ENCODE data around the gene PCDHGA12. TPM values are rescaled to one million over a fixed set of nuclear protein-coding genes. Genes with fewer than 3 reads are reported as not detected.
"Not testable (repeated sequence)": the region's sequence is repeated elsewhere in the genome, so short reads cannot be mapped to it uniquely, and the experiment has no call there.

The PCDHGA12 gene
- total RNA-seq, 2 donors from 2014 or later = 1.4 to 4.1 TPM

- no peak overlapping the region for H3K4me3 ChIP-seq (ENCODE audit: low read length)
- H3K27me3 ChIP-seq (ENCODE audit: control insufficient read depth, insufficient read depth, low read length, poor library complexity, severe bottlenecking) = no peaks in the 10 kb centered on the region
- Mint-ChIP-seq H3K36me3 (ENCODE audit: low read depth) (peaks cover 48% of the 10 kb centered on the region), H3K4me3 (no peak overlapping the region), H3K4me1 (no peaks in the 10 kb centered on the region), H3K9me3 (peaks cover 63% of the 10 kb centered on the region), H3K27me3 (ENCODE audit: insufficient read depth) (peaks cover 7% of the 10 kb centered on the region), H3K27ac (no peak overlapping the region)
- H3K9ac ChIP-seq (ENCODE audit: extremely low read depth, low read length, poor library complexity, severe bottlenecking) = no peak overlapping the region
- 95 to 98% methylated on average over 15 to 22 of the region's 22 CpGs for whole genome bisulfite sequencing, 2 experiments (ENCODE audit: insufficient coverage in 1 of 2, insufficient read length in 1 of 2)
- no peaks in the 10 kb centered on the region for H3K4me1 ChIP-seq (ENCODE audit: control insufficient read depth, insufficient read depth, low read length)
- peak; percentile 22 for DNase-seq
- peaks cover 49% of the 10 kb centered on the region for H3K9me3 ChIP-seq (ENCODE audit: control insufficient read depth, low read length)
- TF ChIP-seq, protein P1, sequence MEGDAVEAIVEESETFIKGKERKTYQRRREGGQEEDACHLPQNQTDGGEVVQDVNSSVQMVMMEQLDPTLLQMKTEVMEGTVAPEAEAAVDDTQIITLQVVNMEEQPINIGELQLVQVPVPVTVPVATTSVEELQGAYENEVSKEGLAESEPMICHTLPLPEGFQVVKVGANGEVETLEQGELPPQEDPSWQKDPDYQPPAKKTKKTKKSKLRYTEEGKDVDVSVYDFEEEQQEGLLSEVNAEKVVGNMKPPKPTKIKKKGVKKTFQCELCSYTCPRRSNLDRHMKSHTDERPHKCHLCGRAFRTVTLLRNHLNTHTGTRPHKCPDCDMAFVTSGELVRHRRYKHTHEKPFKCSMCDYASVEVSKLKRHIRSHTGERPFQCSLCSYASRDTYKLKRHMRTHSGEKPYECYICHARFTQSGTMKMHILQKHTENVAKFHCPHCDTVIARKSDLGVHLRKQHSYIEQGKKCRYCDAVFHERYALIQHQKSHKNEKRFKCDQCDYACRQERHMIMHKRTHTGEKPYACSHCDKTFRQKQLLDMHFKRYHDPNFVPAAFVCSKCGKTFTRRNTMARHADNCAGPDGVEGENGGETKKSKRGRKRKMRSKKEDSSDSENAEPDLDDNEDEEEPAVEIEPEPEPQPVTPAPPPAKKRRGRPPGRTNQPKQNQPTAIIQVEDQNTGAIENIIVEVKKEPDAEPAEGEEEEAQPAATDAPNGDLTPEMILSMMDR (conservative IDR thresholded peaks at IDR 0.05) = no peak
- H3K27ac ChIP-seq (ENCODE audit: low read depth, low read length) = no peak overlapping the region
- H3K36me3 ChIP-seq (ENCODE audit: control insufficient read depth, insufficient read depth, low read length) = no peaks in the 10 kb centered on the region
Observed at GRCh38 chr5:141403387-141403786, 26.9 kb upstream of the PCDHGA12 start.

GRCh38 chr5:141407790-141408505 is 22.4 kb upstream of the PCDHGA12 start, which contains the start of gene PCDHGB6:
TSS of gene PCDHGB6 (plus strand) at chr5:141408021. CDS start at chr5:141408203, 182 bp downstream.
- not testable (repeated sequence) for H3K36me3 ChIP-seq (ENCODE audit: control insufficient read depth, insufficient read depth, low read length); H3K4me1 Mint-ChIP-seq; H3K4me1 ChIP-seq (ENCODE audit: control insufficient read depth, insufficient read depth, low read length); H3K27me3 ChIP-seq (ENCODE audit: control insufficient read depth, insufficient read depth, low read length, poor library complexity, severe bottlenecking); H3K9ac ChIP-seq (ENCODE audit: extremely low read depth, low read length, poor library complexity, severe bottlenecking)
- H3K27me3 Mint-ChIP-seq (ENCODE audit: insufficient read depth) = peaks cover 16% of the 10 kb centered on the region
- TF ChIP-seq, protein P1 (conservative IDR thresholded peaks at IDR 0.05) = peak; percentile 90
- H3K36me3 Mint-ChIP-seq (ENCODE audit: low read depth) = peaks cover 34% of the 10 kb centered on the region
- peak within 1 kb of the TSS; percentile 82 for H3K27ac Mint-ChIP-seq
- Histone ChIP-seq H3K27ac (ENCODE audit: low read depth, low read length) (peak within 1 kb of the TSS; percentile 86), H3K4me3 (ENCODE audit: low read length) (peak within 1 kb of the TSS; percentile 76), H3K9me3 (ENCODE audit: control insufficient read depth, low read length) (peaks cover 35% of the 10 kb centered on the region)
- H3K4me3 Mint-ChIP-seq = peak within 1 kb of the TSS; percentile 71
- peaks cover 35% of the 10 kb centered on the region for H3K9me3 Mint-ChIP-seq
- WGBS, 2 experiments (ENCODE audit: insufficient coverage in 1 of 2, insufficient read length in 1 of 2) = 38 to 51% methylated on average over 15 to 49 of the region's 51 CpGs
- DNase-seq = peak; percentile 91

DNA sequence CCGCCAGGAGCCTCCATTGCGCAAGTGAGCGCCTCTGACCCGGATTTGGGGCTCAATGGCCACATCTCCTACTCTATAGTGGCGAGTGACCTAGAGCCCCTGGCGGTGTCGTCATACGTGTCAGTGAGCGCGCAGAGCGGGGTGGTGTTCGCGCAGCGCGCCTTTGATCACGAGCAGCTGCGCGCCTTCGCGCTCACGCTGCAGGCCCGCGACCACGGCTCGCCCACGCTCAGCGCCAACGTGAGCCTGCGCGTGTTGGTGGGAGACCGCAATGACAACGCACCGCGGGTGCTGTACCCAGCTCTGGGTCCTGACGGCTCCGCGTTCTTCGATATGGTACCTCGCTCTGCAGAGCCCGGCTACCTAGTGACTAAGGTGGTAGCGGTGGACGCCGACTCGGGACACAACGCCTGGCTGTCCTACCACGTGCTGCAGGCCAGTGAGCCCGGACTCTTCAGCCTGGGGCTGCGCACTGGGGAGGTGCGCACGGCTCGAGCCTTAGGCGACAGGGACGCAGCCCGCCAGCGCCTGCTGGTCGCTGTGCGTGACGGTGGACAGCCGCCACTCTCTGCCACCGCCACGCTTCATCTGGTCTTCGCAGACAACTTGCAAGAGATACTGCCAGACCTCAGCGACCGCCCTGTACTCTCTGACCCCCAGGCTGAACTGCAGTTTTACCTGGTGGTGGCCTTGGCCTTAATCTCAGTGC is 20.6 kb upstream of the PCDHGA12 start:
- Histone ChIP-seq H3K4me3 (ENCODE audit: low read length) (no peak overlapping the region), H3K27me3 (ENCODE audit: control insufficient read depth, insufficient read depth, low read length, poor library complexity, severe bottlenecking) (no peaks in the 10 kb centered on the region), H3K36me3 (ENCODE audit: control insufficient read depth, insufficient read depth, low read length) (no peaks in the 10 kb centered on the region), H3K9ac (ENCODE audit: extremely low read depth, low read length, poor library complexity, severe bottlenecking) (no peak overlapping the region), H3K27ac (ENCODE audit: low read depth, low read length) (no peak overlapping the region), H3K4me1 (ENCODE audit: control insufficient read depth, insufficient read depth, low read length) (no peaks in the 10 kb centered on the region), H3K9me3 (ENCODE audit: control insufficient read depth, low read length) (peaks cover 36% of the 10 kb centered on the region)
- Mint-ChIP-seq H3K36me3 (ENCODE audit: low read depth) (peaks cover 27% of the 10 kb centered on the region), H3K4me3 (no peak overlapping the region), H3K9me3 (peaks cover 31% of the 10 kb centered on the region), H3K27ac (no peak overlapping the region), H3K4me1 (peaks cover 3% of the 10 kb centered on the region), H3K27me3 (ENCODE audit: insufficient read depth) (peaks cover 23% of the 10 kb centered on the region)
- WGBS, 2 experiments (ENCODE audit: insufficient coverage in 1 of 2, insufficient read length in 1 of 2) = 94 to 96% methylated on average over 64 of the region's 64 CpGs
- TF ChIP-seq, protein P1 (conservative IDR thresholded peaks at IDR 0.05) = no peak
- no peak for DNase-seq
